Natural killer cell (primary cell): ENCODE measurements around the gene TIMELESS. TPM values are rescaled to one million over a fixed set of nuclear protein-coding genes. Genes with fewer than 3 reads are reported as not detected.

Experiments used
- ATAC-seq, 3 donors: fragments of 150-1000 bp in 2 of 3; fragments of 200-7000 bp in 1 of 3; cut with Tn5 transposase; 1 replicate in 1 of 3; 2 replicates in 2 of 3; pipeline ENCODE4 v1.10.0; 2021; ENCODE audit warnings: mild to moderate bottlenecking in 2 of 3, moderate library complexity in 2 of 3
- DNase-seq, 2 donors: peaks; one replicate each; pipeline versions ENCODE4 v3.0.0 to v3.0.0-alpha.2; 2013 to 2021; ENCODE audit warnings: mixed read lengths in 1 of 2
- H3K27ac ChIP-seq: one replicate; pipeline ENCODE4 v1.5.1; 2013; ENCODE audit warnings: mild to moderate bottlenecking, low read length
- H3K27me3 ChIP-seq: one replicate; pipeline ENCODE4 v1.6.1; 2013; ENCODE audit warnings: low read length; ENCODE audit not compliant: control insufficient read depth, insufficient read depth
- H3K36me3 ChIP-seq: one replicate; pipeline ENCODE4 v1.6.1; 2013; ENCODE audit warnings: low read length; ENCODE audit not compliant: control insufficient read depth, insufficient read depth
- H3K4me1 ChIP-seq: one replicate; pipeline ENCODE4 v1.6.1; 2013; ENCODE audit warnings: low read length; ENCODE audit not compliant: control insufficient read depth, insufficient read depth
- H3K4me3 ChIP-seq: one replicate; pipeline ENCODE4 v1.5.1; 2013; ENCODE audit warnings: low read length
- H3K9me3 ChIP-seq: one replicate; pipeline ENCODE4 v1.6.1; 2013; ENCODE audit warnings: low read length; ENCODE audit not compliant: control insufficient read depth, insufficient read depth
- H3K27ac Mint-ChIP-seq, 2 donors: one replicate each; pipeline ENCODE4 v1.8.0; 2022; ENCODE audit warnings: mild to moderate bottlenecking in 2 of 2, mixed read lengths in 2 of 2, moderate library complexity in 1 of 2
- H3K27me3 Mint-ChIP-seq, 2 donors: one replicate each; pipeline ENCODE4 v1.8.0; 2022; ENCODE audit warnings: low read depth in 2 of 2, mixed read lengths in 2 of 2
- H3K36me3 Mint-ChIP-seq: one replicate; pipeline ENCODE4 v1.8.0; 2022; ENCODE audit warnings: mixed read lengths
- H3K4me1 Mint-ChIP-seq, 2 donors: one replicate each; pipeline ENCODE4 v1.8.0; 2022; ENCODE audit warnings: mixed read lengths in 2 of 2
- H3K4me3 Mint-ChIP-seq: one replicate; pipeline ENCODE4 v1.8.0; 2022; ENCODE audit warnings: mild to moderate bottlenecking, moderate library complexity, mixed read lengths
- H3K9me3 Mint-ChIP-seq, 2 donors: one replicate each; pipeline ENCODE4 v1.8.0; 2022; ENCODE audit warnings: mixed read lengths in 2 of 2
- WGBS: methylation state at CpG from one replicate; pipeline ENCODE4 v1.1.7; 2013; ENCODE audit warnings: missing lambda C conversion rate; ENCODE audit not compliant: insufficient coverage; 5-methylcytosine and 5-hydroxymethylcytosine counted together
- intact Hi-C: fragments of 100-400 bp; cut with micrococcal nuclease; formaldehyde crosslinking; loops from one replicate; pipeline ENCODE4 v1.14.2; 2022
- total RNA-seq, 4 donors: library from RNA; stranded (reverse); fragments of 120-200 nt in 1 of 4; gene quantifications; one replicate each; pipeline versions ENCODE4 v1.2.3 to v1.2.4, GENCODE V29; 2013 to 2022
- TF ChIP-seq, protein P1 (sequence below): fragments of 200-600 bp; IDR thresholded peaks from one replicate; pipeline ENCODE4 v1.8.0; 2022; ENCODE audit warnings: antibody characterized with exemption

TIMELESS gene
- total RNA-seq, 3 donors from 2014 or later (not counting 1 experiment from before 2014, with no cell fraction given), result 11.1 to 12.3 (median 11.7) TPM

GRCh38 chr12:56461235-56462159, 12.3 kb upstream of the TIMELESS start:
- Histone ChIP-seq H3K4me3 (no peak overlapping the region), H3K9me3 (no peaks in the 10 kb centered on the region), H3K36me3 (no peaks in the 10 kb centered on the region), H3K4me1 (peaks cover 4% of the 10 kb centered on the region), H3K27me3 (no peaks in the 10 kb centered on the region), H3K27ac (no peak overlapping the region)
- Mint-ChIP-seq H3K9me3 (no peaks in the 10 kb centered on the region), H3K36me3 (no peaks in the 10 kb centered on the region), H3K4me1 (peaks cover 5% of the 10 kb centered on the region in 2 donors), H3K27me3 (no peaks in the 10 kb centered on the region), H3K27ac (no peak overlapping the region), H3K4me3 (no peak overlapping the region)
- ATAC-seq (no peak), DNase-seq (no peak)
- intact Hi-C loops, result loop anchor here (10.0 kb wide), 1 partner anchor 207 kb away; the partner anchor contains the start of gene ANKRD52
- TF ChIP-seq, protein P1, sequence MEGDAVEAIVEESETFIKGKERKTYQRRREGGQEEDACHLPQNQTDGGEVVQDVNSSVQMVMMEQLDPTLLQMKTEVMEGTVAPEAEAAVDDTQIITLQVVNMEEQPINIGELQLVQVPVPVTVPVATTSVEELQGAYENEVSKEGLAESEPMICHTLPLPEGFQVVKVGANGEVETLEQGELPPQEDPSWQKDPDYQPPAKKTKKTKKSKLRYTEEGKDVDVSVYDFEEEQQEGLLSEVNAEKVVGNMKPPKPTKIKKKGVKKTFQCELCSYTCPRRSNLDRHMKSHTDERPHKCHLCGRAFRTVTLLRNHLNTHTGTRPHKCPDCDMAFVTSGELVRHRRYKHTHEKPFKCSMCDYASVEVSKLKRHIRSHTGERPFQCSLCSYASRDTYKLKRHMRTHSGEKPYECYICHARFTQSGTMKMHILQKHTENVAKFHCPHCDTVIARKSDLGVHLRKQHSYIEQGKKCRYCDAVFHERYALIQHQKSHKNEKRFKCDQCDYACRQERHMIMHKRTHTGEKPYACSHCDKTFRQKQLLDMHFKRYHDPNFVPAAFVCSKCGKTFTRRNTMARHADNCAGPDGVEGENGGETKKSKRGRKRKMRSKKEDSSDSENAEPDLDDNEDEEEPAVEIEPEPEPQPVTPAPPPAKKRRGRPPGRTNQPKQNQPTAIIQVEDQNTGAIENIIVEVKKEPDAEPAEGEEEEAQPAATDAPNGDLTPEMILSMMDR, result no peak
- WGBS, result 89% methylated on average over 8 of the region's 11 CpGs

GRCh38 chr12:56457817-56458216, 8.6 kb upstream of the TIMELESS start:
- Mint-ChIP-seq H3K27me3 (peaks cover 0 to 7% of the 10 kb centered on the region in 2 donors), H3K27ac (no peak overlapping the region), H3K4me3 (no peak overlapping the region), H3K36me3 (no peaks in the 10 kb centered on the region), H3K9me3 (no peaks in the 10 kb centered on the region), H3K4me1 (no peaks in the 10 kb centered on the region)
- Histone ChIP-seq H3K27me3 (no peaks in the 10 kb centered on the region), H3K4me3 (no peak overlapping the region), H3K9me3 (no peaks in the 10 kb centered on the region), H3K4me1 (no peaks in the 10 kb centered on the region), H3K27ac (no peak overlapping the region), H3K36me3 (no peaks in the 10 kb centered on the region)
- 95% methylated on average over 4 of the region's 4 CpGs for WGBS
- intact Hi-C loops, result no loop called here
- no peak for ATAC-seq
- TF ChIP-seq, protein P1, result no peak
- DNase-seq, result no peak

DNA sequence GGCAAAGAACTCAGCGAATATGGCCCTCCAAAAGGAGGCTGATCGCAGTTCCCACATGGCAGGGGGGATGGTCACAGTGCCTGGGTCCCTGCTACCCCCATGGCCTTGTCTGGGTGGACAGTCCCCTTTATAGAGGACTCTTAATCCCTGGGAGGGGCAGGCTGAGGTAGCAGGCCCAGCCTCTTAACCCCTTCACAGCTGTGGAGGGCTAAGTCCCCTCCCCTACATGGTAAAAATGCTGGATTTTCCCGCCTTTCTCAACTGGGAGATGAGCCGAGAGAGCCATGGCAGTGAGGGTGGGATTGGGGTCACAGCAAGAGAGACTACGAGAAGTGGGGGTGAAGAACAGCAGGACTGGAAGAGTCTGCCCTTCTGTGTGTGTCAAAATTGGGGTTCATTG, 5.3 kb upstream of the TIMELESS start, which contains the start of gene MIP:
TSS of gene MIP (minus strand) at position 101 of the 400 bp plus-strand sequence. CDS start at position 57, 44 bp downstream.
- DNase-seq, result no peak
- no peak within 1 kb of the TSS for H3K27ac ChIP-seq
- peaks cover 0 to 7% of the 10 kb centered on the region in 2 donors for H3K27me3 Mint-ChIP-seq
- no peak within 1 kb of the TSS for H3K4me3 ChIP-seq
- WGBS, result 90% methylated on average over 5 of the region's 5 CpGs
- no peak for ATAC-seq
- no peaks in the 10 kb centered on the region for H3K36me3 Mint-ChIP-seq
- no peaks in the 10 kb centered on the region for H3K27me3 ChIP-seq
- intact Hi-C loops, result no loop called here
- H3K4me1 ChIP-seq, result peaks cover 4% of the 10 kb centered on the region
- TF ChIP-seq, protein P1, result no peak
- no peak within 1 kb of the TSS for H3K4me3 Mint-ChIP-seq
- H3K9me3 ChIP-seq, result no peaks in the 10 kb centered on the region
- no peaks in the 10 kb centered on the region for H3K36me3 ChIP-seq
- H3K27ac Mint-ChIP-seq, result no peak within 1 kb of the TSS
- no peaks in the 10 kb centered on the region for H3K9me3 Mint-ChIP-seq
- peaks cover 4 to 7% of the 10 kb centered on the region in 2 donors for H3K4me1 Mint-ChIP-seq
